ENCODE data around the gene HYLS1.
A peak's percentile ranks its signal among the peaks of the same experiment; 100 is the strongest.
"Not testable (repeated sequence)": the region's sequence is repeated elsewhere in the genome, so short reads cannot be mapped to it uniquely, and the experiment has no call there.

Gene HYLS1

DNA sequence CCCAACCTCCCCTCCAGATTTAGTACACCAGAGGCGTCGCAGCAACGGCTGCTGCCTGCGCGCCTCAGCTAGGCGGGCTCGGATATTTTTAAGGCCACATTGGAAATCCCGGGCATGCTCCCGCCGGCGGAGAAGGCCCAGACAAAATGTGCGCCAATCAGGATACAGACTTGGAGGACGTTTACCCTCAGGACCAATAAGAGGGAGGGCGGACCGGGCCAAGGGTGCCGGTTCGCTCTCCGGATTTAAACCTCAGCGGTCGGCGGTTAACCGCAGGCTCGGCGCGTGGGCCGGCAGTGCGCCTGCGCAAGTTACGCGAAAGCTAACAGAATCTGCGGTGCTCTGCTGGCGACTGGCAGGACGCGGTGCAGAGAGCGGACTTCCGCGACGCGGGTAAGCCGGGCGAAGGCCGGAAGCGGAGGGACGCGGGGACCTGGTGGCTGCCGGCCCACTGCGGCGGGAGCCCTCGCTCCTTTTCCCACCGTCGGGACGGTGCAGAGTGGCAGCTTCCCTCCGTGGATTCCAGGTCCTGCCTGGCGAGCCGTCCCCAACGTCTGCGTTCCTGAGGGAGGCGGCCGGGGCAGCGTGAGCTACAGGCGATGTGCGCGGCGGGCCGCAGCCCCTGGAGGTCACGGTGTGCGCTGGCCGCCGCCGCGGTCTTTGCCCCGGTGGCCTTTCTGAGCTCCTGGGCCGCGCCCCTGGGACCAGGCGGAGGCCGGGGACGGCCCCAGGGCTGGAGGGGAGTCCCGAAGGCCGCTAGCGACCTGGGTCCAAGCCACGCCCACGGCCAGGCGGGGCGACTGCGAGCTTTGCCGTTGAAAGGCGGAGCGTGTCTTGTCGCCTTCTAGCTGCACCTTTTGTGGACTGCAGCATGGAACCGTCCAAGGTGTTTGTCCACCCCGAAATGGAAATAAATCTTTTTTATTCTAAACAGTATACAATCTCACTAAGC is at the start of gene HYLS1:
Gene HYLS1 (plus strand): TSS at position 296 of the 952 bp plus-strand sequence. CDS start 11,701 bp downstream, outside the sequence.
- H3K27me3 Mint-ChIP-seq = peaks cover 3% of the 10 kb centered on the region
- H3K4me3 Mint-ChIP-seq = peak within 1 kb of the TSS; percentile 85
- peaks cover 22% of the 10 kb centered on the region for H3K36me3 Mint-ChIP-seq (ENCODE audit: low read depth)
- H3K4me1 Mint-ChIP-seq (ENCODE audit: low read depth) = peaks cover 21% of the 10 kb centered on the region
- no peaks in the 10 kb centered on the region for H3K9me3 Mint-ChIP-seq
- intact Hi-C loops (cut with micrococcal nuclease) = loop anchor here (1.0 to 10.0 kb wide), 3 partner anchors 16 to 933 kb away; partner anchors contain the start of genes CCDC15, CHEK1 and PUS3
- H3K27ac Mint-ChIP-seq = peak within 1 kb of the TSS; percentile 91

DNA sequence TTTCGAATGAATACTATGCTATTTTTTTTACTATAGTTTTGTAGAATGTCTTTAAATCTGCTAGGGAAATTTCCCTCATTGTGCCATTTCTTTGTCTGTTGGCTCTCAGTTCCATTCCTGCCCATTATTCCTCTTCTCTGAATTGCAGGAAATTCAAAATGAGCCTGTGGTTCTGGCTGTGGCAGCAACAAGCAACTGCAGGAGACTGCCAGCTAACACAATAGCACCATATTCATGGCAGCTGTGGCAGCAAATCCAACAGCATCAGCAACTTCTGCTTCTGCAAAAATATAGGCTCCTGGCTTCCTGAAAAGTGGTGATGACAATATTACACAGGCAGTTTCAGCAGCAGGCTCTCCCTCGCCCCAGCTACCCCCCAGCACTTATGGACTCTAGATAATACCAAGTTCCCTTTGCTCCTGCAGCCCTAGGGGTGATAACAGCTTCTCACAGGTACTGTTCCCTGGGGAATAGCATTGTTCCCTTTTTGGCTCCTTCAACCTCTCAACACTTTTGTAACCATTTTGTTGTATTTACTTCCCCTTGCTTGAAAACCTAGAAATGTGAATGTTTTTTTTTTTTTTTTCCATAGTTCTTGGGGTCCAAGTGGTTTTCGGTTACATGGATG is 45.0 kb upstream of the HYLS1 start:
- Mint-ChIP-seq H3K4me1 (ENCODE audit: low read depth) (no peaks in the 10 kb centered on the region), H3K36me3 (ENCODE audit: low read depth) (no peaks in the 10 kb centered on the region)

DNA sequence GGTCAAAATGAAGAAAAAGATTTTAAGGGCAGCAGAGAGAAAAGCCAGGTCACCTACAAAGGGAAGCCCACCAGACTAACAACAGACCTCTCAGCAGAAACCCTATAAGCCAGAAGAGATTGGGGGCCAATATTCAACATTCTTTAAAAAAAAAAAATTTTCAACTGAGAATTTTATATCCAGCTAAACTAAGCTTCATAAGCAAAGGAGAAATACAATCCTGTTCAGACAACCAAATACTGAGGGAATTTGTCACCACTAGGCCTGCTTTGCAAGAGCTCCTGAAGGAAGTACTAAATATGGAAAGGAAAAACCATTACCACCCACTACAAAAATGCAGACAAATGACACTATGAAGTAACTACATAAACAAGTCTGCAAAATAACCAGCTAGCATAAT is 41.3 kb upstream of the HYLS1 start:
- H3K9me3 Mint-ChIP-seq = peaks cover 44% of the 10 kb centered on the region
- no peak overlapping the region for H3K4me3 Mint-ChIP-seq
- no peaks in the 10 kb centered on the region for H3K27me3 Mint-ChIP-seq
- H3K36me3 Mint-ChIP-seq (ENCODE audit: low read depth) = no peaks in the 10 kb centered on the region
- H3K4me1 Mint-ChIP-seq (ENCODE audit: low read depth) = no peaks in the 10 kb centered on the region
- H3K27ac Mint-ChIP-seq = no peak overlapping the region
- intact Hi-C loops (cut with micrococcal nuclease) = no loop called here

More for the DNA sequence above, 45.0 kb upstream of the HYLS1 start:
- H3K4me3 Mint-ChIP-seq = no peak overlapping the region
- no peak overlapping the region for H3K27ac Mint-ChIP-seq
- peaks cover 36% of the 10 kb centered on the region for H3K9me3 Mint-ChIP-seq
- intact Hi-C loops (cut with micrococcal nuclease) = no loop called here
- H3K27me3 Mint-ChIP-seq = no peaks in the 10 kb centered on the region

GRCh38 chr11:125857670-125858069 is 29.8 kb upstream of the HYLS1 start:
- H3K4me3 Mint-ChIP-seq; H3K27me3 Mint-ChIP-seq; H3K27ac Mint-ChIP-seq; H3K36me3 Mint-ChIP-seq (ENCODE audit: low read depth); H3K4me1 Mint-ChIP-seq (ENCODE audit: low read depth); intact Hi-C loops (cut with micrococcal nuclease): not testable (repeated sequence)
- peaks cover 16% of the 10 kb centered on the region for H3K9me3 Mint-ChIP-seq

GRCh38 chr11:125862786-125863185 is 24.7 kb upstream of the HYLS1 start:
- H3K27ac Mint-ChIP-seq; H3K4me3 Mint-ChIP-seq; H3K36me3 Mint-ChIP-seq (ENCODE audit: low read depth); H3K4me1 Mint-ChIP-seq (ENCODE audit: low read depth); intact Hi-C loops (cut with micrococcal nuclease); H3K27me3 Mint-ChIP-seq: not testable (repeated sequence)
- peaks cover 16% of the 10 kb centered on the region for H3K9me3 Mint-ChIP-seq

- H3K27ac Mint-ChIP-seq; H3K4me3 Mint-ChIP-seq; H3K9me3 Mint-ChIP-seq; H3K4me1 Mint-ChIP-seq (ENCODE audit: low read depth); H3K36me3 Mint-ChIP-seq (ENCODE audit: low read depth); intact Hi-C loops (cut with micrococcal nuclease); H3K27me3 Mint-ChIP-seq: not testable (repeated sequence)
Observed at GRCh38 chr11:125865354-125865753, 22.1 kb upstream of the HYLS1 start.

DNA sequence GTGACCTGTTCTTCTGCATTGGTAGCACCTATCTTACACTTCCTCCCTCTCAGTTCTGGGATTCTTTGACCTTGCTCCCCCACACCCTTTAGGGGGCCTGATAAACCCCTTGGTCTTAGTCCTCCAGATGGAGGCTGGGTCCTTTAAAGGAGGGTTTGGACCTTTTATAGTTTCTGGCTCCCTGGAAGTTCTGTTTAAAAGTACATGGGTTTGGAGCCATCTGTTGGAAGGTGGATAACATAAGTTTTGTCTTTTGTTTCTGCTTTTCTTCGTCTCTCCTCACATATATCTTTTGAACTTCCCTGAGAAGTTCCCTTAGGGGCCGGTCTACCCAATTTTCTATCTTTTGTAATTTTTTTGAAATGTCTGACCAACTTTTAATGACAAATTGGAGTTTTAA is 17.9 kb upstream of the HYLS1 start:
- no peaks in the 10 kb centered on the region for H3K36me3 Mint-ChIP-seq (ENCODE audit: low read depth)
- peaks cover 1% of the 10 kb centered on the region for H3K27me3 Mint-ChIP-seq
- intact Hi-C loops (cut with micrococcal nuclease) = no loop called here
- peaks cover 14% of the 10 kb centered on the region for H3K9me3 Mint-ChIP-seq
- no peak overlapping the region for H3K4me3 Mint-ChIP-seq
- H3K4me1 Mint-ChIP-seq (ENCODE audit: low read depth) = peaks cover 6% of the 10 kb centered on the region
- no peak overlapping the region for H3K27ac Mint-ChIP-seq

GRCh38 chr11:125871391-125872137 is 15.9 kb upstream of the HYLS1 start:
- no peak overlapping the region for H3K4me3 Mint-ChIP-seq
- intact Hi-C loops (cut with micrococcal nuclease) = loop anchor here (5.0 to 10.0 kb wide), 2 partner anchors 244 to 437 kb away; partner anchors contain the start of gene CHEK1
- H3K4me1 Mint-ChIP-seq (ENCODE audit: low read depth) = peaks cover 6% of the 10 kb centered on the region
- peaks cover 1% of the 10 kb centered on the region for H3K27me3 Mint-ChIP-seq
- H3K36me3 Mint-ChIP-seq (ENCODE audit: low read depth) = no peaks in the 10 kb centered on the region
- H3K9me3 Mint-ChIP-seq = peaks cover 14% of the 10 kb centered on the region
- H3K27ac Mint-ChIP-seq = peak overlapping the region; percentile 4

DNA sequence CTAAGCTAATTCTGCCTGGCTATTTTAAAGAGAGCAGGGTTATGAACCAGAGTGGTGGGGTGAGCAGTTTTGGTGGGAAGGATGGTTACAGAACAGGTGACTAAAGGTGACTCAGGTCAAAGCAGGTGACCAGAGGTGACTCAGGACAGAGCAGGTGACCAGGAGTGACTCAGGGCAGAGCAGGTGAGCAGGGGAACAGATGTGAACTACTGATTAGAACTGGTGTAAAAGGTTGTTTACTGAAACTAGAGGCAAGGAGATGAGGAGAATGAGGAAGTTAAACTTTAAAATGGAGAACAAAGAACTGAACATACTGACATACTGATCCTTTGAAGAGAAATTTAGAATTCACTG is 15.4 kb upstream of the HYLS1 start:
- Mint-ChIP-seq H3K27me3 (peaks cover 3% of the 10 kb centered on the region), H3K9me3 (peaks cover 14% of the 10 kb centered on the region), H3K4me3 (no peak overlapping the region), H3K36me3 (ENCODE audit: low read depth) (no peaks in the 10 kb centered on the region), H3K27ac (peak overlapping the region; percentile 4), H3K4me1 (ENCODE audit: low read depth) (peaks cover 6% of the 10 kb centered on the region)
- intact Hi-C loops (cut with micrococcal nuclease) = loop anchor here (5.0 to 10.0 kb wide), 2 partner anchors 245 to 437 kb away; partner anchors contain the start of gene CHEK1

GRCh38 chr11:125873881-125874555 is 13.4 kb upstream of the HYLS1 start:
- H3K36me3 Mint-ChIP-seq (ENCODE audit: low read depth) = no peaks in the 10 kb centered on the region
- H3K27ac Mint-ChIP-seq = no peak overlapping the region
- peaks cover 14% of the 10 kb centered on the region for H3K9me3 Mint-ChIP-seq
- peaks cover 6% of the 10 kb centered on the region for H3K4me1 Mint-ChIP-seq (ENCODE audit: low read depth)
- H3K27me3 Mint-ChIP-seq = peaks cover 5% of the 10 kb centered on the region
- intact Hi-C loops (cut with micrococcal nuclease) = loop anchor here (5.0 to 10.0 kb wide), 2 partner anchors 247 to 439 kb away; partner anchors contain the start of gene CHEK1
- no peak overlapping the region for H3K4me3 Mint-ChIP-seq

- intact Hi-C loops (cut with micrococcal nuclease) = loop anchor here (5.0 to 10.0 kb wide), 2 partner anchors 247 to 440 kb away; partner anchors contain the start of gene CHEK1
- H3K27me3 Mint-ChIP-seq = peaks cover 5% of the 10 kb centered on the region
- peaks cover 6% of the 10 kb centered on the region for H3K4me1 Mint-ChIP-seq (ENCODE audit: low read depth)
- H3K27ac Mint-ChIP-seq = no peak overlapping the region
- peaks cover 14% of the 10 kb centered on the region for H3K9me3 Mint-ChIP-seq
- H3K4me3 Mint-ChIP-seq = no peak overlapping the region
- no peaks in the 10 kb centered on the region for H3K36me3 Mint-ChIP-seq (ENCODE audit: low read depth)
Observed at GRCh38 chr11:125874556-125875124, 12.8 kb upstream of the HYLS1 start.

- Mint-ChIP-seq H3K9me3 (no peaks in the 10 kb centered on the region), H3K4me3 (no peak overlapping the region), H3K27me3 (peaks cover 17% of the 10 kb centered on the region), H3K4me1 (ENCODE audit: low read depth) (no peaks in the 10 kb centered on the region), H3K36me3 (ENCODE audit: low read depth) (no peaks in the 10 kb centered on the region), H3K27ac (no peak overlapping the region)
- intact Hi-C loops (cut with micrococcal nuclease) = loop anchor here (10.0 kb wide), 1 partner anchor 926 kb away; the partner anchor contains the start of gene CCDC15
Observed at GRCh38 chr11:125881291-125881690, 6.2 kb upstream of the HYLS1 start.

- intact Hi-C loops (cut with micrococcal nuclease) = loop anchor here (10.0 kb wide), 1 partner anchor 929 kb away; the partner anchor contains the start of gene CCDC15
- Mint-ChIP-seq H3K4me3 (no peak overlapping the region), H3K27ac (no peak overlapping the region)
Observed at GRCh38 chr11:125883375-125883774, 4.1 kb upstream of the HYLS1 start.

More at GRCh38 chr11:125883375-125883774, 4.1 kb upstream of the HYLS1 start:
- Mint-ChIP-seq H3K9me3 (no peaks in the 10 kb centered on the region), H3K27me3 (peaks cover 15% of the 10 kb centered on the region), H3K36me3 (ENCODE audit: low read depth) (peaks cover 7% of the 10 kb centered on the region), H3K4me1 (ENCODE audit: low read depth) (peaks cover 10% of the 10 kb centered on the region)

Data from dendritic cell treated with granulocyte-macrophage colony-stimulating factor and Interleukin-4, amounts not matched to agents 40 ng/mL and 50 ng/mL, for 4 days (primary cell).